ENCODE results near the gene HSPA12A. TPM values are rescaled to one million over a fixed set of nuclear protein-coding genes. Genes with fewer than 3 reads are reported as not detected.
"Not testable (repeated sequence)": the region's sequence is repeated elsewhere in the genome, so short reads cannot be mapped to it uniquely, and the experiment has no call there.

Gene HSPA12A
- total RNA-seq, 1 experiment from 2014 or later: 11.0 TPM

DNA sequence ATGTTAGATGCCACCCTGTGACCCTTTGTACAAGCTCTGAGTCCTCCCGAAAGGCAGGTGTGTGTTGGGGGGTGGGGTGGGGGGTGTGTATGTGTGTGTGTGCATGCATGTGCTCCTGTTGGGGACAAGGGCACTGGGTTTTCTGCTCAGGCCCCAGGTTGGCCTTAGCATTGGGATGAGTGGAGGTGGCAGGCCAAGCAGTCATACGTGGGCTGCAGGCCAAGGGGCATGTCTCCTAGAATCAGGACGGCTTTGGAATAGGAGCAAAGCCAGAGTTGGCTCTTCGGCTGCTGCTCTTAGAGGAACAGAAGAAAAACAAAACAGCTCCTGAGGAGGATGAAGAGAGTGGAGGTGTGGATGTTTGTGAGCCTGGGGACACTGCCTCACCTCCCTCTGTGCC lies 26.0 kb downstream of the HSPA12A start:
- DNase-seq (ENCODE audit: low read depth): no peak

DNA sequence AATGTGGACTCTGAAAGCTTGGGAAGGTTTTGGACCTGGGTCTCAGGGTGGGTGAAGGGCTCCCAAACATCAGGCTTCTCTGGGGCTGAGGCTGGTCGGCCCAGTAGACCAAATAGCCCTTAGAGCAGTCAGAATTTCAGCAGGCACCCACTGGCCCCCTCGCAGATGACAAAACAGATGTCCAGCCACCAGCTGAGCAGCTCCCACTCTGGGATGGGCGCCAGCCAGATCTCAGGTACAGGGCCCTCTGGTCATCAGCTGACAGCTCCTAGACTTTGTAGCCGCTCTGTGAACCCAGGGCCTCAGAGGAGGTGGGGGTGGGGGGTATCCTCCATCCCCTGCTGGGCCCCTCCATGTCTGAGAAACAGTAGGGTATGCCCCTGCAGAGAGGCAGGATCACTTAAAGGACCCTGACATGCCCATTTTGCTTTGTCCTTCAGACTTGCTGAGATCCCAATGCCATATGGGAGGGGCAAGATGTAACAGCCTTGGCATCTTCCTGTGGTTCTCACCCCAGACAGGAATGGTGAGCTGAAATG lies 26.5 kb downstream of the HSPA12A start:
- no peak for DNase-seq (ENCODE audit: low read depth)

DNA sequence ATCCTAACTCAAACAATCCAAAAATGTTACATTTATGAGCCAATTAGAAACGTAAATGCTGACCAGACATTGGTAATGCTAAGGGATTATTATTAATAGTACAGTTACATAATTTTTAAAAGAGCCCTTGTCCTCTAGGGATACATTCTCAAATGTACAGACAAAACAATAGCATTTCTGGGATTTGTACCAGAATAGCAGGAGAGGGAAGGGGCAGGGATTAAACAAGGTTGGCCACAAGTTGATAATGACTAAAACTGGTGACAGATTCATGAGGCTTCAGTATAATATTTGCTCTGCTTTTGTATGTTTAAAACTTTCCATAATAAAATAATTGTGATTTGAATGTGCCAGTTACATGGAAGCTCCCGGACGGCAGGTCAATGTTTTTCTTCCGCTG lies 27.0 kb downstream of the HSPA12A start:
- no peak for DNase-seq (ENCODE audit: low read depth)

DNA sequence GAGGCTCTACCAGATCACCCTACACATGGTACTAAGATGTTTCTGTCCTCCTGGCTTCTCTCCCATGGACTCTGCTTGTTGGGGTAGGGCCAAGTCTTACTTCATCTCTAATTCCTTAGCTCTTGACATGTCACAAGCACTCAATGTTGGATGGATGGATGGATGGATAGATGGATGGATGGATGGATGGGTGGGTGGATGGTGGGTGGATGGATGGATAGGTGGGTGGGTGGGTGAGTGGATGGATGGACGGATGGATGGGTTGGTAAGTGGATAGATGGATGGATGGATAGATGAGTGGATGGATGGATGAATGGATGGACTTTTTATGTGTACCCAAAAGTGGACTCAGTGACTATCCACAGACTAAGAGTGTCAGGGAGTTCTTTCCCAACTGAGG lies 28.5 kb downstream of the HSPA12A start:
- no peak for DNase-seq (ENCODE audit: low read depth)

DNA sequence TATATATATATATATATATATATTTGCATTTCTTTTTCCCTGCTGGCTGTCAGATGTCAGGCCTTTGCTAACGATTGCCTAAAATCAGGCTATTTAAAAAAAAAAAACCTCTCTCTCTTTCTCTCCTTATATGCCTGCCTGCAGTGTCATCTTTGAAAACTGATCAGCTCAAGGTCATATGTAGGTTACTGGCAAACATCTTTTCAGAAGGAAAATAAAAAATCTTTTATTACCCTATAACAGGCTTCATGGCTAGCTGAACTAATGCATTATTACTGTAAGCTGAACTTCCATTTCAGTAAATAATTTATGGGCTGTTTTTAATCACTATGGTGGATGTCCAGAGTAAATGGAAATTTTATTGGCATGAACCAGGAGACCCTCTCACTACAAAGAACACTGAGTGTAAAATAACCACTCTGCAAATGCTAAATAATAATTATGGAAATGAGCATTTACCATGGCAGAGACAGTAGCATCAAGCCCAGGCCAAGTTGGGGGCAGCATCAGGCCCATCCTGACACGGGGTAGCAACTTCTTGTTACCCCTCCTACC lies 29.3 kb downstream of the HSPA12A start:
- DNase-seq (ENCODE audit: low read depth): no peak

DNA sequence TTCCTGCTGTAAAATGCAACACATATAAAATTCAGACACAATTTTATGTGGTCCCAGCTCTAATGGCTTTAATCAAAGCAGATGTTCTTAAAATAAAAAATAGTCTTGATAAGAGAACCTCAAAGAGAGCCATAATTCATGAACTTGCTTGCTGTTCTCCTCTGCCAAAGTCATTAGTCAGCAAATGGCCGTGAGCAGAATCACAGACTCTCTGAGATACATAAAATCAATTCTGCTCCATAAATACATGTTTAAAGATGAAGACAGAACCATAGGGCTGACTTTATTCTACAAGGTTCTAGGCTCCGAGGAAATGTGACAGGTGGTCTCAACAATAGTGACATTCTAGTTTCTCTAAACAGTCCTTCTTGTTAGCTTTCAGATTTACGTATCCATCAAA lies 29.8 kb downstream of the HSPA12A start:
- no peak for DNase-seq (ENCODE audit: low read depth)

DNA sequence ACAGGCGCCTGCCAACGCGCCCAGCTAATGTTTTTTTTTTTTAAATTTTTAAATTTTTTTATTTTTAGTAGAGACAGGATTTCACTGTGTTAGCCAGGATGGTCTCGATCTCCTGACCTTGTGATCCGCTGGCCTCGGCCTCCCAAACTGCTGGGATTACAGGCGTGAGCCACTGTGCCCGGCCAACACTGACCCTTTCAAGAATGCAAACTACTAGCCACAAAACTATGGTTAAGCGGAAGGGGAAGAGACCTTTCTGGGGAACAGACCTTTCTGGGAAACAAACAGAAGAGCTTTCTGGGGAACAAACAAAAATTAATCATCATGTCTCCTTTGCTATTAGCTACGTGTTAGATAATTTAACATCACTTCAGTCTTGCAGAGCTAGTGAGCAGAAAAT lies 30.6 kb downstream of the HSPA12A start:
- not testable (repeated sequence) for DNase-seq (ENCODE audit: low read depth)

DNA sequence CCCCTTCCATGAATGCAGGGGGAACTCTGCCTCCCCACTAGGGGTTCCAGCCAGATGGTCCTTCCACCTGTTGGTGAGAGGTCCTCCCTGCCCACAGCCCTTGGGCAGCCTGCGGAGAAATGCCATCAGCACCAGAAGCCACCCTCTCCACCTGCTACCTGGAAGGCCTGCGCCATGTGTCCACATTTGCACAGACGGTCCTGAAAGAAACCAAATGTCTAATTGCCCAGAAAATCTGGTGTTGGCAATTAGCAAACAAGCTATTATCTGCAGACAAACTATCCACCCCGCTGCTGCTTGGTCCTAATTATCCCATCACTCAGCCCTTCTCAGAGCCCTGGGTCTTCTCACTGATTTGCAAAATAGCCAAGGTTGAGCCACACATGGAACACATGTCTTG lies 32.3 kb downstream of the HSPA12A start:
- no peak for DNase-seq (ENCODE audit: low read depth)

DNA sequence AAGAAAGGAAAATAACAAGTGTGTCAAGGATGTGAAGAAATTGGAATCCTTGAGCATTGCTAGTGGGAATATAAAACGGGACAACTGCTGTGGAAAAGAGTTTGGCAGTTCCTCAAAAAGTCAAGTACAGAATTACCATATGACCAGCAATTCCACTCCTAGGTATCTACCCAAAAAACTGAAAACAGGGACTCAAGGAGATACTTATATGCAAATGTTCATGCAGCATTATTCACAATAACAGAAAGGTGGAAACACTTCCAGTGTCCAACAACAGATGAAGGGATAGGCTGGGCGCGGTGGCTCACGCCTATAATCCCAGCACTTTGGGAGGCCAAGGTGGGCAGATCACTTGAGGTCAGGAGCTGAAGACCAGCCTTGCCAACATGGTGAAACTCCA lies 33.5 kb downstream of the HSPA12A start:
- DNase-seq (ENCODE audit: low read depth): no peak

DNA sequence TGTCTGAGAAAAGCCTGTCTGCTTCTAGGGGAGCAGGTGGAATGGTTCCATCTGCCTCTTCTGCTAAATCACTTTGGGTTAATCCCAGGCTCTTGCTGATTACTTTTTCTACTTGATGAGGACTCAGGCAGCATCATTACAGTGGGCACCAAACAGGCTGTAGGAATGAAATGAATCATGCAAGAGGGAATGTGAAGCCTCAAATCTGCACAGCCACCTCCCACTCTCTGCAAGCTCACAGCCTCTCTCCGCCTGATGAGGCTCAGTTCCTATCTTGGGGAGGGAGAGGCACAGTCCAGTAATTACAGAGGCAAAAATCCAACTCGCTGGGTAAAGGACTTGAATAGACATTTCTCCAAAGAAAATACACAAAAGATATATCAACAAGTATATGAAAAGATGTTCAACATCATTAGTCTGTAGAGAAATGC lies 34.0 kb downstream of the HSPA12A start:
- DNase-seq (ENCODE audit: low read depth): peak; percentile 28

DNA sequence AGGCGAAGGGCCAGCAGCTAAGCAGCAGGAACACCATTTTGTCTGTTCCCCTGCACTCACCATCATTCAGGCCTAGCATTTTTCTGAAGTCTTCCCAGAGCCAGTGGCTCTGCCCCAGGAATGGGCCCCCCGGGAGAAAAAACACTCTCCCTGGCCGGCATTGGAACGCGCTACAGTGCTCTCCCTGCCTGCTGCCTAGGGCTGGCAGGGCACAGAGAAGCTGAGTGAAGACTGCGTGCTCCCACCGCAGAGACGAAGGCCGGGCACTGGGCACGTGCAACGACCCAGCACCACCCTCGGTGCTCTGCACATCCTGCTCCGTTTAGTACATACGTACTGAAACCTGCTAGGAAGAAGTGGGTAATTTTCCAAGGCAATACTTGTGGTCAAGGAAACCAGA lies 34.4 kb downstream of the HSPA12A start:
- no peak for DNase-seq (ENCODE audit: low read depth)

DNA sequence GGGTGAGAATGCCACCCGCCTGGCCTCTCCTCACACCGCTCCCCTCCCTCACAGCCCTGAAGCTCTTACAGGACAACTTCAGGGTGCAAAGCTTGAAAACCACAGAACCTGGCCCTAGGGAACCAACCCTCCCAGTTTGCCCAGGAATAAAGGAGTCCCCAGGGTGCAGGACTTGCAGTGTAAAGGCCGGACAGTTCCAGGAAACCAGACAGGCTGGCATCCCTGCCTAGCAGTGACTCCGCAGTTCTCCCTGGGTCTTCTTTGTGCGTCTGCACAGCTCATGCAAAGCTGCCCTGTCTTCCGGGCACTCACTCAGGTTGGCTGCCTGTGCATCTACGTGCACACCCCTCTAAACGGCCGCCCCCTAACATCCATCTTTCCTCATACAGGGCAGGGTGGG lies 36.1 kb downstream of the HSPA12A start:
- no peak for DNase-seq (ENCODE audit: low read depth)

DNA sequence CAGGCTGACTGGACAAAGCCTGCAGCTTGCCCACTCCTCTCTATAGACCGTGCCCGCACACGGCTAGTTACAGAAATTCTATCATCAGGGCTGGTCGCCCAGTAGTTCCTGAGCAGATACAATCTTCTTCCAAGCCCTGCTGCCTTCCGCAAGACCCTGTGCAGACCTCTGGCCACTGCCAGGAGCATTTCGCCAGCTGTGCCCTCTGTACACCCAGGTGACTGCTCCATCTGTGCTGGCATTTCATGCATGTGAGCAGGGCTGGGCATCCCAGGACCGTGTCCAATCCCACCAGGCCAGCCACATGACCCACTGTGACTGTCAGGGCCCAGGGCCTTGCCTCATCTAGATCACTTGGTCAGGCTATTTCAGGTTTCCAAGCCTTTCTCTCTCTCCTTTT lies 36.9 kb downstream of the HSPA12A start:
- no peak for DNase-seq (ENCODE audit: low read depth)

DNA sequence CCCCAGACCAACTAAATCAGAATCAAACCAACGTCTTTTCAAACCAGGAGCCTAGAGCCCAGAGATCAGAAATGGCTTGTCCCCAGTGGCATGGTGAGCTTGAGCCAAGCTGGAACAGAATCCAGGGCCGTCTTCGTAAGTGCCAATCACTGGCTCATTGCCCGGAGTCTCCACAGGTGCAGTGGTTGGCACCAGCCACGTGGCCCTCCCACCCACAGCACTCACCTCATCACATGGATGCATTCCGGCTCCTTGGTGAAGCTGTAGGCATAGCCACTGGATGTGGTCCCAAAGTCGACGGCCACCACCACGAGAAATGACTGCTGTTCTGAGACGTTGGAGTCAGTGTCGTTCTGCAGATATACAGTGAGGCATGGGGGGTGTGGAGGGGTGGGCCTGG lies 37.4 kb downstream of the HSPA12A start:
- DNase-seq (ENCODE audit: low read depth): no peak

DNA sequence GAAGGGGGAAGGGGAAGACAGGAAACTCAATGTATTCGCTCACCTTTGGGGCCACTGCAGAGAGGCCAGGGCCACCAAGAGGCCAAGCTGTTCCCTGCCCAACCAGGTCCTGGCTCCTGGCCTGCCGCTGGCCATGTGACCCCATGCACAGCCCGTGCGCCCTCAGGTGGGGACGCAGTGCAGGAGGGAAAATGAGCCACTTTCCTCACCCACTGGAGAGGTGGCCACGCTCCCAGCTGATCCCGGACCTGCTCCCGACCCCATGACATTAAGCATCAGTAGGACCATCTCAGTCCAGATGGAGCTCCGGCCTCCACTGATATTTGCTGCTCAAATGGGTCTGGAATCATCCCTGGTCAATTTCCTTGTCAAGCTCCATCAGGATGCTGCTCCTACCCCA lies 40.2 kb downstream of the HSPA12A start:
- no peak for DNase-seq (ENCODE audit: low read depth)

DNA sequence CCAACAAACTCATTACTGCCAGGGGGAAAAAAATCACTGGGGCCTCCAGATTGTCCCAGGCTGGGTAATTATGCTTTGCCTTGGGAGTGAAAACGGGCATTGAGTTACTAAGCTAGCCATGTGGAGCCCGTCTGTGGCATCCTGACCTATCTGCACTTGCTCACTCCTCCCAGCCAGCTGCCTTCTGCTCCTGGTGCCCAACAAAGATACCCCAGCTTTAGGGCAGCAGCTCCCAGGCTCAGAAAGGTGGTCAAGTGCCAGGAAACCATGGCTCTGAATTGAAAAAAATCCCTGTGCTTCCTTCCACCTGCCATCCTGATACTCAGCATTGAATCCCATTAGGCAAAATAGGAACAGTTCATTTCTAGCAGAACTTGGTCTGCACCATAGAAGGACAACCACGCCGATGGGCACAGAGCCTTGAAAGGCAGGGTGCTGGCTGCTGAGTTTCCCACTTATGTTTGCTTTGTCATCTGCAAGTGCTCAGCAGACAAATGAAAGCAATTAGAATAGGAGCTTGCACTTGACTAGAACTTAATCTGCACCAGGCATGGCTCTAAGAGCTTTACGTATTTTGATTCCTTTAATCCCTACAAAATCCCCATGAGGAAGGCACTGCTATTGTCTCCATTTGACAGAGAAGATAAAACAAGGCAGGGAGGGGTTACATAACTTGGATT lies 42.8 kb downstream of the HSPA12A start:
- no peak for DNase-seq (ENCODE audit: low read depth)

DNA sequence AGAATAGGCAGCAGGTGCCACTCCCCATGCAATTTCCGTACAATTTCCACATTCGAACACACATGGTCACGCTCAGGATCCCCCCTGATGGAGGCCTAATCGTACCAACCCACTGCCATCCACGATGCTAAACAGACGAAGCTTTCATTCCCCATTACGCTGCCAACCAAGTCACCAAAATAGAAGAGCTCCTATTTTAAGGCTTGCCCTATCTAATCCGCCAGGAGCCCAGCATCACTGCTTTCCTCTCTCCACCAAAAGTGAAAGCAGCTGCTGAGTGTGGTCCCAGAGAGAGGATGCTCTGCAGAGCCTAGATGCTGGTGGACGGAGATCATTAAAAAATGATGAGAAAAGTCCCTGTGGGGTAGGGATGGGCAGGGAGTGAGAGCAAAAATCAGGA lies 43.3 kb downstream of the HSPA12A start:
- DNase-seq (ENCODE audit: low read depth): no peak

DNA sequence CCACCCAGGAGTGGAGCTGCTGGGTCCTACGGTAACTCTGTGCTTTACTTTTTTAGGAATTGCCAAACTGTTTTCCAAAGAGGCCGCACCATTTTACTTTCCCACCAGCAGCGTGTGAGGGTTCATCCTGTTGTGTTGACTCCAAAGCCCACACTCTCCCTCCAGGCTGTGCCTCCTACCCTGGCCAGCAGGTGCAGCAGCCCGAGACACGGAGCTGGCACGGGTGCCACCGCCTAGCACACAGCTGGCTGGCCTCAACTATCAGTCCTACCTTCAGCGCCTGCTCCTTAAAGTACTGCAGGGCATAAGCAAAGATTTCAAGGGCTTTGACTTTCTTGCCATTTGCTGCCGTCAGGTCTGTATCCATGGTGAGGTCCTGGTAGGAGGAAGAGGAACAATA lies 44.0 kb downstream of the HSPA12A start:
- DNase-seq (ENCODE audit: low read depth): no peak

DNA sequence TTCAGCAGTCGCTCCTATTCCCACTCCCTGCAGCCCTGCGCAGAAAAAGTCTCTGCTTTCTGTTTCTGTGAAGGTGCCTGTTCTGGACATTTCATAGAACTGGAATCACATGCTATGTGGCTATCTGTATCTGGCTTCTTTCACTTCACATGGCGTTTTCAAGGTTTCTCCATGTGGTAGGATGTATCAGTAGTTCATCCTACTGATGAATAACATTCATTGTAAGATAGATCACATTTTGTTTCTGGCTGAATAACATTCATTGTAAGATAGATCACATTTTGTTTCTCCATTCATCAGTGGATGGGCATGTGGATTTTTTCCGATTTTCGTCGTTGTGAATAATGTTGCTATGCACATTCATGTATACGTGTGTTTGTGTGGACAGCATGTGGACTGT lies 44.5 kb downstream of the HSPA12A start:
- DNase-seq (ENCODE audit: low read depth): no peak

DNA sequence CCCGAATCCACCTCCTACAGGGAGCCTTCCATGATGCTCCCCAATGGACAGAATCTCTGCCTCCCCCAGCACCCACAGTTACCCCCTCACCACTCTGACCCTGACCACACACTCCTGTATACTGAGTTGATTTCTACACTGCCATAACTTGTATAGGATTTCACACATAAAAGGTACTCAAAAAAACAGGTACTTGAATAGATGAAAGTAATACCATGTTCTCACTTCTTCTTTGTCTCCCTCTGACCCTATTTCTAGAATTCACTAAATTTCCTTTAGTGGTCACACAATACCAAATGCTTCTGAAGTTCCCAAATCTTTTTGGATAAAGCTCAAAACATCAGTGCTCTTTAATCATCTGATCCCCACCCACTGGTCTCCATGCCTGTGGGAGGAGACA lies 45.4 kb downstream of the HSPA12A start:
- no peak for DNase-seq (ENCODE audit: low read depth)

DNA sequence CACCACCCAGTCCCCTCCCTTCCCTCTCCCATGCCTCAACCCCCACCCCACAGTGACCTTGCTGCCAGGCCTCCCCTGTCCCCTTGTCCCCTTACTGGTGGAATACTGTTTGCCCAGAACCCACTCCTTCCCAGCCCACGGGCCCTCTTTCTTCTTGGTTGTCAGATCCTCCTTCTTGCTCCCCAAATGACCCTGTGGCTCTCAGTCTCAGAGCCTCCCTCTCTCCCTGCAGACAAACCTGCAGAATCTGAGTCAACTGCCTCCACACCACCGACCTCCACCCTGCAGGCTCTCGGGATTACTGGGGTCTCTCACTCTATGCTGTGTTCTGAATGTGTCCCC lies 47.5 kb downstream of the HSPA12A start:
- no peak for DNase-seq (ENCODE audit: low read depth)

DNA sequence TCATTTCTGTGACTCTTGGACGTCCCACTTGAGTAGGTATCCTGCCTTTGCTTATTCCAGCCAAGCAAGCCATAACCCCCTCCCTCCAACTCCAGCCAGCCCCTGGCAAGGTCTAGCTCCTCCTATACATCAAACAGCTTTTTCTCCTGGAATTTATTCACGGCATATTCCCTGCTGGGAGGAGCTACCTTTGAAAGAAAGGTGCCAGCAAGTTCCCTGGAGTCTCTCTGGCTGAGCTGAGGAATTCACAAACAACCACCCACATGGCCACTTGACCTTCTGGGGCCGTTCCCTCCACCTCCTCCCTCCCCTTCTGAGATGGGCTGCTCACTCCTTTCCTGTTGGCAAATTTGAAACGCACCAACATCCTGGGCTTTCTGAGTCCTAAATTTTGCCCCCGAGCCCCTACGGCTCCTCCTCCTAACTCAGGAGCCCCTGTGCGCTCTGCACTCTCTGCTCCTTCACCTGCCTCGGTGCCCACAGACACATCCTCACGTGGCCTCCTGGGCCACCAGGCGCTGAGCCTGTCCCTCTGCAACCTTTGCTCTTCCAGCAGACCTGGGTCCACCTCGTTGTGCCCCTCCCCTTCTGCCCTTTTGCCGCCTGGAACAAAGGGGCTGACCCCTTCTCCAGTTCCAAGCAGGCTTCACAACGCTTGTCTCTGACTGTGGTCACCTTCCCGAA lies 48.0 kb downstream of the HSPA12A start:
- no peak for DNase-seq (ENCODE audit: low read depth)

DNA sequence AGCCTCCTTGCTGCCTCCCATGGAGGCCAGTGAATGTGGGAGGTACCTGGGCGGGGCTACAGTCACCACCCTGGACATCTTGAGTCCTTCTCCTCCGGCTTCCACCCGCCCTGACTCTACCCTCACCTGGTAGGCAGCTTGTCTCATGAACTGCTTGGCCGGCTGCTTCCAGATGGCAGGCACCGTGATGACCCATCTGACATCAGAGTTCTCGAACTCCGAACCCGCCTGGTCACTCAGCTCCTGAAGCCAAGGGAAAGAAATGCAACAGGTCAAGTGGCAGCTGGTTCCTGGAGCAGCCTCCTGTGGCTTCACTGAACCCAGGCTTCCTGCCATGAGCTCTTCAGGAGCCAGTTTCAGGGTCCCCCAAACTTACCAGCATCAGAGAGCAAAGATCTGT lies 50.1 kb downstream of the HSPA12A start:
- DNase-seq (ENCODE audit: low read depth): no peak

Data from Daoy (cell line).